DOHH2 (cell line): Measurements from ENCODE around the gene ANXA6.

Experiments used
- H3F3A ChIP-seq: fragments of 200-600 bp; sonication (generic), shearing (Covaris generic); 2 replicates; pipeline ENCODE4 v1.6.0; 2016; ENCODE audit warnings: antibody characterized with exemption, mild to moderate bottlenecking; ENCODE audit not compliant: control insufficient read depth, insufficient read depth
- H3K27ac ChIP-seq: fragments of 200-600 bp; sonication (generic); 2 replicates; pipeline ENCODE4 v1.5.1; 2014; ENCODE audit warnings: low read depth, mild to moderate bottlenecking, low read length, moderate library complexity
- H3K27me3 ChIP-seq: fragments of 200-600 bp; sonication (generic); 2 replicates; pipeline ENCODE4 v1.6.1; 2014; ENCODE audit warnings: mild to moderate bottlenecking, low read length, mixed read lengths; ENCODE audit not compliant: control insufficient read depth
- H3K36me3 ChIP-seq: fragments of 200-600 bp; sonication (generic); 2 replicates; pipeline ENCODE4 v1.6.1; 2014; ENCODE audit warnings: mild to moderate bottlenecking, low read length, moderate library complexity, mixed read lengths; ENCODE audit not compliant: control insufficient read depth
- H3K4me1 ChIP-seq: fragments of 200-600 bp; sonication (generic); 2 replicates; pipeline ENCODE4 v1.6.1; 2014; ENCODE audit warnings: mild to moderate bottlenecking, low read length, mixed read lengths; ENCODE audit not compliant: control insufficient read depth
- H3K4me2 ChIP-seq: fragments of 200-600 bp; sonication (generic); 2 replicates; pipeline ENCODE4 v1.6.0; 2014; ENCODE audit warnings: mild to moderate bottlenecking, low read length, moderate library complexity
- H3K4me3 ChIP-seq: fragments of 200-600 bp; sonication (generic); 2 replicates; pipeline ENCODE4 v1.5.1; 2014; ENCODE audit warnings: mild to moderate bottlenecking, low read length, mixed read lengths
- H3K79me2 ChIP-seq: fragments of 200-600 bp; sonication (generic); 2 replicates; pipeline ENCODE4 v1.6.1; 2014; ENCODE audit warnings: mild to moderate bottlenecking, low read length, mixed read lengths; ENCODE audit not compliant: control insufficient read depth
- H3K9me2 ChIP-seq: fragments of 200-600 bp; sonication (generic); replicated peaks from 2 replicates; pipeline ENCODE4 v1.6.1; 2014; ENCODE audit warnings: mild to moderate bottlenecking, low read length, mixed read lengths; ENCODE audit not compliant: control insufficient read depth
- H3K9me3 ChIP-seq: fragments of 200-600 bp; sonication (generic); 2 replicates; pipeline ENCODE4 v1.6.1; 2014; ENCODE audit warnings: antibody characterized with exemption, low read length, mixed read lengths; ENCODE audit not compliant: control insufficient read depth, insufficient read depth
- H4K20me1 ChIP-seq: fragments of 200-600 bp; sonication (generic); 2 replicates; pipeline ENCODE4 v1.6.0; 2014; ENCODE audit warnings: low read depth, mild to moderate bottlenecking, antibody characterized with exemption, low read length, moderate library complexity; ENCODE audit not compliant: control insufficient read depth, insufficient read depth
- EZH2phosphoT487 ChIP-seq: fragments of 200-600 bp; sonication (generic); IDR thresholded peaks from 2 replicates; pipeline ENCODE4 v1.6.1; 2017; ENCODE audit warnings: borderline replicate concordance, mild to moderate bottlenecking, antibody characterized with exemption, low read length, moderate library complexity, mixed read lengths
- TF ChIP-seq, protein P1 (sequence below): fragments of 200-600 bp; sonication (generic); IDR thresholded peaks from one replicate; pipeline ENCODE4 v1.5.1; 2014; ENCODE audit warnings: antibody characterized with exemption, mild to moderate bottlenecking, low read depth, low read length; ENCODE audit not compliant: poor library complexity, severe bottlenecking

The ANXA6 gene

DNA sequence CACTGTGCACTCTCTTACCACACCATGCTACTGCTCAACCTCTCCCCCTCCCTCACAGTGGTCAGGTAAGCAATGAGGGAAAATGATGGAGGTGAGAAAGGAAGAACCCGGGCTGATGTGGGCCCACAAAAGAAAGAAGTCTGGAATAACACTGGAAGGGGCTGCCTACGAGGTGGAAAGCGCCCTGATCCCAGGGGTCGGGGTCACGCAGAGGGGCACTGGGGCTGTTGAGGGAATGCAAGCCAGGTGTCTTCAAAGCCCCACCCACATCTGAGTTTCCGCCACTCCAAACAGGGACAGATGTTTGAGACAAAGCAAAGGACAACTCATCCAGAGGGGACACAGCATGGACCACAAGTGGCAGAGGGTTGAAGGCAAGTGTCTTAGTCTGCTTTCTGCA lies 81.0 kb downstream of the ANXA6 start:
- no peak overlapping the region for H3K4me2 ChIP-seq
- H3F3A ChIP-seq = no peaks in the 10 kb centered on the region
- peaks cover 4% of the 10 kb centered on the region; the same call in 1 of the 2 replicates for H4K20me1 ChIP-seq
- no peaks in the 10 kb centered on the region for H3K9me2 ChIP-seq
- no peaks in the 10 kb centered on the region for H3K9me3 ChIP-seq
- no peak overlapping the region for H3K27ac ChIP-seq
- no peaks in the 10 kb centered on the region for H3K27me3 ChIP-seq
- no peak overlapping the region for H3K4me3 ChIP-seq
- H3K4me1 ChIP-seq = peaks cover 30% of the 10 kb centered on the region
- H3K79me2 ChIP-seq = peaks cover 97% of the 10 kb centered on the region
- no peak for TF ChIP-seq EZH2phosphoT487
- TF ChIP-seq, protein P1, sequence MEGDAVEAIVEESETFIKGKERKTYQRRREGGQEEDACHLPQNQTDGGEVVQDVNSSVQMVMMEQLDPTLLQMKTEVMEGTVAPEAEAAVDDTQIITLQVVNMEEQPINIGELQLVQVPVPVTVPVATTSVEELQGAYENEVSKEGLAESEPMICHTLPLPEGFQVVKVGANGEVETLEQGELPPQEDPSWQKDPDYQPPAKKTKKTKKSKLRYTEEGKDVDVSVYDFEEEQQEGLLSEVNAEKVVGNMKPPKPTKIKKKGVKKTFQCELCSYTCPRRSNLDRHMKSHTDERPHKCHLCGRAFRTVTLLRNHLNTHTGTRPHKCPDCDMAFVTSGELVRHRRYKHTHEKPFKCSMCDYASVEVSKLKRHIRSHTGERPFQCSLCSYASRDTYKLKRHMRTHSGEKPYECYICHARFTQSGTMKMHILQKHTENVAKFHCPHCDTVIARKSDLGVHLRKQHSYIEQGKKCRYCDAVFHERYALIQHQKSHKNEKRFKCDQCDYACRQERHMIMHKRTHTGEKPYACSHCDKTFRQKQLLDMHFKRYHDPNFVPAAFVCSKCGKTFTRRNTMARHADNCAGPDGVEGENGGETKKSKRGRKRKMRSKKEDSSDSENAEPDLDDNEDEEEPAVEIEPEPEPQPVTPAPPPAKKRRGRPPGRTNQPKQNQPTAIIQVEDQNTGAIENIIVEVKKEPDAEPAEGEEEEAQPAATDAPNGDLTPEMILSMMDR = no peak
- H3K36me3 ChIP-seq = peaks cover 50% of the 10 kb centered on the region

DNA sequence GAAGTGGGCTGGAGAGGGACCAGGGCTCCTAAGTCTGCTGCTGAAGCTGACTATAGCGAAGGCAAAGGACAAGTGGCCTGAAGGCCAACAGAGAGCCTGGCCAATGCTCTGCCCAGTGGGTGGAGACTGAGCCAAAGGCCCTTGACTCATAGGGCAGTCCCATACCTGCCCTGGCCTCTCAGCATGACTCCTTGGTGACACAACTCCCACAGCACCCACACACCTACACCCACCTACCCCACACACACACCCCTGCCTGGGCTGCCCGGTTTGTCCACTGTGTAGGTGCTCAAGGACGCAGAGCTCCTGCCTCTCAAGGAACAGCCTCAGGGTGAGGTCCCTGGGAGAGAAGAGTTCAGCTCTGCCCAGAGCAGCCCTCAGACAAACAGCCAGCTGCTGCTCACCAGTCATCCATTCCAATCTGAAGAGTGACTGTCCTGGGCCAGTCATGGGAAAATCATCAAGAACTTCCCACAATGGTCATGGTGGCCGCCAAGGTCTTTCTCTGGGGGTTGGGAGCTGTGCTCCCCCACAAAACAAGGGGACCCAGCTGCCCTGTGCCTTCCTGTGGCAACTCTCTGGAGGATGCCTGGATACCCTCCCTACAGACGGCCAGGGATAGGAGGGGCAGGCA lies 81.8 kb downstream of the ANXA6 start:
- H3K27ac ChIP-seq = no peak overlapping the region
- peaks cover 28% of the 10 kb centered on the region for H3K4me1 ChIP-seq
- peaks cover 53% of the 10 kb centered on the region for H3K36me3 ChIP-seq
- no peak overlapping the region for H3K4me2 ChIP-seq
- H3K9me3 ChIP-seq = no peaks in the 10 kb centered on the region
- H3F3A ChIP-seq = no peaks in the 10 kb centered on the region
- TF ChIP-seq, protein P1 = no peak
- H3K9me2 ChIP-seq = no peaks in the 10 kb centered on the region
- H3K27me3 ChIP-seq = no peaks in the 10 kb centered on the region
- H4K20me1 ChIP-seq = peaks cover 4% of the 10 kb centered on the region; the same call in 1 of the 2 replicates
- H3K79me2 ChIP-seq = peaks cover 100% of the 10 kb centered on the region
- H3K4me3 ChIP-seq = no peak overlapping the region

DNA sequence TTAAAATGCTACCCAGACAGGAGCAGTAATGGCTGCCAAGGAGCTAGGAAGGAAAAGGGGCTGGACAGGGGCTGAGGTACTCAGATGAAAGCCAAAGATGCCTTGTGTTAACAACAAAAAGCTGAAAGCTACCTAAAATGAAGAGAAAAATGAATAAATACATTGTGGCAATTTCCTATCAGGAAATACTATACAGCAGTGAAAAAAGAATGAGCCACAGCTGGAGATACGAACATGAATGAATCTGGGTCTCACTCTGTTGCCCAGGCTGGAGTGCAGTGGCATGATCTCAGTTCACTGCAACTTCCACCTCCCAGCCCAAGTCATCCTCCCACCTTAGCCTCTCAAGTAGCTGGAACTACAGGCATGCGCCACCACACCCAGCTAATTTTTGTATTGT lies 83.0 kb downstream of the ANXA6 start:
- Histone ChIP-seq H4K20me1 (peaks cover 8% of the 10 kb centered on the region), H3K4me2 (no peak overlapping the region), H3K27ac (no peak overlapping the region), H3K9me3 (no peaks in the 10 kb centered on the region), H3F3A (no peaks in the 10 kb centered on the region), H3K36me3 (peaks cover 58% of the 10 kb centered on the region), H3K4me3 (no peak overlapping the region), H3K9me2 (no peaks in the 10 kb centered on the region), H3K27me3 (no peaks in the 10 kb centered on the region), H3K79me2 (peaks cover 100% of the 10 kb centered on the region), H3K4me1 (peaks cover 30% of the 10 kb centered on the region)
- TF ChIP-seq EZH2phosphoT487 = no peak
- TF ChIP-seq, protein P1 = no peak
